ENCODE data around the gene KCNJ2. TPM values are rescaled to one million over a fixed set of nuclear protein-coding genes. Genes with fewer than 3 reads are reported as not detected.

Gene KCNJ2
- total RNA-seq, 1 donor from 2014 or later, result 2.6 TPM

GRCh38 chr17:70195091-70195490 is 25.8 kb downstream of the KCNJ2 start:
- H3K4me3 Mint-ChIP-seq (ENCODE audit: low read depth), result no peak overlapping the region
- peaks cover 7% of the 10 kb centered on the region for H3K9me3 Mint-ChIP-seq (ENCODE audit: low read depth)
- no peak for DNase-seq (ENCODE audit: low spot score, unreplicated experiment)
- no peaks in the 10 kb centered on the region for H3K27me3 Mint-ChIP-seq
- no peaks in the 10 kb centered on the region for H3K36me3 Mint-ChIP-seq (ENCODE audit: insufficient read depth)
- peaks cover 10% of the 10 kb centered on the region for H3K4me1 Mint-ChIP-seq (ENCODE audit: low read depth)
- H3K27ac Mint-ChIP-seq, result no peak overlapping the region
- TF ChIP-seq, protein P1, sequence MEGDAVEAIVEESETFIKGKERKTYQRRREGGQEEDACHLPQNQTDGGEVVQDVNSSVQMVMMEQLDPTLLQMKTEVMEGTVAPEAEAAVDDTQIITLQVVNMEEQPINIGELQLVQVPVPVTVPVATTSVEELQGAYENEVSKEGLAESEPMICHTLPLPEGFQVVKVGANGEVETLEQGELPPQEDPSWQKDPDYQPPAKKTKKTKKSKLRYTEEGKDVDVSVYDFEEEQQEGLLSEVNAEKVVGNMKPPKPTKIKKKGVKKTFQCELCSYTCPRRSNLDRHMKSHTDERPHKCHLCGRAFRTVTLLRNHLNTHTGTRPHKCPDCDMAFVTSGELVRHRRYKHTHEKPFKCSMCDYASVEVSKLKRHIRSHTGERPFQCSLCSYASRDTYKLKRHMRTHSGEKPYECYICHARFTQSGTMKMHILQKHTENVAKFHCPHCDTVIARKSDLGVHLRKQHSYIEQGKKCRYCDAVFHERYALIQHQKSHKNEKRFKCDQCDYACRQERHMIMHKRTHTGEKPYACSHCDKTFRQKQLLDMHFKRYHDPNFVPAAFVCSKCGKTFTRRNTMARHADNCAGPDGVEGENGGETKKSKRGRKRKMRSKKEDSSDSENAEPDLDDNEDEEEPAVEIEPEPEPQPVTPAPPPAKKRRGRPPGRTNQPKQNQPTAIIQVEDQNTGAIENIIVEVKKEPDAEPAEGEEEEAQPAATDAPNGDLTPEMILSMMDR (IDR thresholded peaks at IDR 0.05; ENCODE audit: unreplicated experiment), result no peak

DNA sequence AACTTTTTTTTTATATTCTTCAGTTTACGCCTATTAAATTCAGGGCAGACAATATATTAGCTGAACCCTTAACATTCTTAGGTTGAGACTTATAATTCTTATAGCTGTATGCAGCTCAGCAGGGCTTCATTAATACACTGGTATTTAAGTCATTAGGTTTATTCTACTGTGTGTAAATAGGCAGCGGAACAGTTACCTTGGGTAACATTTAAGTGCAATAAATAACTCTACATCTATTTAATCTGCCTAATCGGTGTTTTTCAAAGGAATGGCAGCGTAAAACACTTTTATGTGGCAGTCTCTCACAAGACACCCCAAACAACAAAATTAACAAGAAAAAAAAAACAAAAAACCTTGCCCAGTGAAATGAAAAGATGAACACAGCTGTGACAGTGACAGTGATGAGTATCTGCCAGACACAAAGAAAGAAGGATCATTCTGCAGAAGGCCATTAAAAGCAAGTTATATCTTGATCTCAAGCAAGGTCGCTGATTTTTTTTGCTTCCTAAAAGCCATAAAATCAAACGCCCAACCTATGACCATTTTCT is 32.6 kb downstream of the KCNJ2 start:
- Mint-ChIP-seq H3K36me3 (ENCODE audit: insufficient read depth) (no peaks in the 10 kb centered on the region), H3K9me3 (ENCODE audit: low read depth) (peaks cover 7% of the 10 kb centered on the region), H3K27ac (no peak overlapping the region), H3K27me3 (no peaks in the 10 kb centered on the region), H3K4me1 (ENCODE audit: low read depth) (no peaks in the 10 kb centered on the region), H3K4me3 (ENCODE audit: low read depth) (no peak overlapping the region)
- DNase-seq (ENCODE audit: low spot score, unreplicated experiment), result no peak
- TF ChIP-seq, protein P1 (IDR thresholded peaks at IDR 0.05; ENCODE audit: unreplicated experiment), result no peak

GRCh38 chr17:70202840-70203239 is 33.5 kb downstream of the KCNJ2 start:
- Mint-ChIP-seq H3K4me1 (ENCODE audit: low read depth) (no peaks in the 10 kb centered on the region), H3K36me3 (ENCODE audit: insufficient read depth) (no peaks in the 10 kb centered on the region), H3K27ac (no peak overlapping the region), H3K27me3 (no peaks in the 10 kb centered on the region), H3K9me3 (ENCODE audit: low read depth) (peaks cover 2% of the 10 kb centered on the region), H3K4me3 (ENCODE audit: low read depth) (no peak overlapping the region)
- no peak for DNase-seq (ENCODE audit: low spot score, unreplicated experiment)
- TF ChIP-seq, protein P1 (IDR thresholded peaks at IDR 0.05; ENCODE audit: unreplicated experiment), result no peak

DNA sequence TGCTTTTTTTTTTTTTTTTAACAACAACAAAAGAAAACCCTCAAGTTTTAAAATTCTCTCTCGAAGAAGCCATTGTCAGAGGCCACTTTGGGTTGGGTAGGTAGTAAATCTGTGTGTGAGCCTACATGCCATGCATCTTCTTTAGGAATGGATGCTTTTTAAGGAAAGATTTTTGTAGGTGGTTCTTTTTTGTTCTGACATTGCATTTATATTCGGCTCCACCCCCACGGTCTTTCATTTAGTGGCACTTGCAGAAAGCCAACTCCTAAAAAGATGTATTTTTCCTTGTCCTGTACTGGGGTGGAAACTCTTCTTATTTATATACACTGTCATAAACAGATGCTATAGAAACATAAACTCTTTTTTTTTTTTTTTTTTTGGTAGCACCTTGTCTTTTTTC is 35.1 kb downstream of the KCNJ2 start:
- H3K4me1 Mint-ChIP-seq (ENCODE audit: low read depth), result peaks cover 3% of the 10 kb centered on the region
- no peak overlapping the region for H3K4me3 Mint-ChIP-seq (ENCODE audit: low read depth)
- TF ChIP-seq, protein P1 (IDR thresholded peaks at IDR 0.05; ENCODE audit: unreplicated experiment), result no peak
- no peaks in the 10 kb centered on the region for H3K9me3 Mint-ChIP-seq (ENCODE audit: low read depth)
- H3K27ac Mint-ChIP-seq, result no peak overlapping the region
- no peaks in the 10 kb centered on the region for H3K27me3 Mint-ChIP-seq
- DNase-seq (ENCODE audit: low spot score, unreplicated experiment), result no peak
- no peaks in the 10 kb centered on the region for H3K36me3 Mint-ChIP-seq (ENCODE audit: insufficient read depth)

DNA sequence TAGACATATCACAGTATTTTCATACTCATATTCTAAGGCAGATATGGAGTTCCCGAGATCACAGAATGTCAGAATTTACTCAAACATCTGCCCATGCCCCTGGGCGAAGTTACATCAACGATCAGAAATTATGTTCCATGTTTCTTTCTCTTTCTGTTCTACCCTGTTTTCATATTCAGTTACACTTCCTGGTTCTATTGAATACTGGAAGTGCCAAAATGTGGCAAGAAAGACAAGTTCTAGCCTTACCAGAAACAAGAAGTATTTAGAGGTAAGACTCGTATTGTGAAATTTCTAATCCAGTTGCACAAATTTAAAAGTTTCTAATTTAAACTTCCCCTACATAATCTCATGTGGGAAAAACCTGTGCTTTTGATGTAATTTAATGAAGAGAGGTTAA is 36.1 kb downstream of the KCNJ2 start:
- TF ChIP-seq, protein P1 (IDR thresholded peaks at IDR 0.05; ENCODE audit: unreplicated experiment), result no peak
- DNase-seq (ENCODE audit: low spot score, unreplicated experiment), result no peak
- H3K27me3 Mint-ChIP-seq, result no peaks in the 10 kb centered on the region
- no peaks in the 10 kb centered on the region for H3K9me3 Mint-ChIP-seq (ENCODE audit: low read depth)
- H3K4me3 Mint-ChIP-seq (ENCODE audit: low read depth), result no peak overlapping the region
- H3K36me3 Mint-ChIP-seq (ENCODE audit: insufficient read depth), result no peaks in the 10 kb centered on the region
- no peak overlapping the region for H3K27ac Mint-ChIP-seq
- H3K4me1 Mint-ChIP-seq (ENCODE audit: low read depth), result peaks cover 3% of the 10 kb centered on the region

Data from progenitor cell of endocrine pancreas (in vitro differentiated cells).